Left ventricle myocardium inferior (tissue), 1 donor: ENCODE measurements around the gene STRBP. TPM values are rescaled to one million over a fixed set of nuclear protein-coding genes. Genes with fewer than 3 reads are reported as not detected.

ENCODE experiments used
- DNase-seq: peaks from one replicate; pipeline ENCODE4 v3.0.0-alpha.2; 2020
- H3K27ac ChIP-seq: fragments of 200-600 bp; replicated peaks from 2 replicates; pipeline ENCODE4 v1.8.0; 2021
- H3K27me3 ChIP-seq: fragments of 200-600 bp; 2 replicates; pipeline ENCODE4 v1.8.0; 2021; ENCODE audit warnings: low read depth
- H3K36me3 ChIP-seq: fragments of 200-600 bp; 2 replicates; pipeline ENCODE4 v1.8.0; 2021
- H3K4me1 ChIP-seq: fragments of 200-600 bp; 2 replicates; pipeline ENCODE4 v1.8.0; 2021
- H3K4me3 ChIP-seq: fragments of 200-600 bp; 2 replicates; pipeline ENCODE4 v1.8.0; 2021; ENCODE audit warnings: mild to moderate bottlenecking, moderate library complexity
- H3K9me3 ChIP-seq: fragments of 200-600 bp; replicated peaks from 2 replicates; pipeline ENCODE4 v1.8.0; 2021
- CTCF ChIP-seq: fragments of 200-600 bp; IDR thresholded peaks from 2 replicates; pipeline ENCODE4 v1.8.0; 2021; ENCODE audit warnings: antibody characterized with exemption, mild to moderate bottlenecking, borderline replicate concordance
- intact Hi-C: fragments of 100-400 bp; cut with micrococcal nuclease; formaldehyde crosslinking; loops from one replicate; pipeline ENCODE4 v1.11.0; 2022
- total RNA-seq: library from RNA; stranded (reverse); fragmentation: NEBNext Ultra II Directional; extraction: Animal tissue kit (Norgen Biotek cat#: 25700); gene quantifications from one replicate; pipeline ENCODE4 v1.2.1, GENCODE V29; 2021
- donor health status: DM: no; HTN: yes; CAD: no; lungs with severe emphysema.

The STRBP gene
- total RNA-seq, 1 donor from 2014 or later: 26.4 TPM

- intact Hi-C loops: no loop called here
- no peak for TF ChIP-seq CTCF
- no peaks in the 10 kb centered on the region for H3K27me3 ChIP-seq
Observed at GRCh38 chr9:123165813-123166212, 102.6 kb downstream of the STRBP start.

GRCh38 chr9:123164285-123164684, 104.1 kb downstream of the STRBP start:
- Histone ChIP-seq H3K4me3 (no peak overlapping the region), H3K36me3 (no peaks in the 10 kb centered on the region), H3K27me3 (no peaks in the 10 kb centered on the region), H3K4me1 (no peaks in the 10 kb centered on the region), H3K9me3 (no peaks in the 10 kb centered on the region), H3K27ac (no peak overlapping the region)
- DNase-seq: no peak
- no peak for TF ChIP-seq CTCF
- intact Hi-C loops: no loop called here

More at GRCh38 chr9:123165813-123166212, 102.6 kb downstream of the STRBP start:
- Histone ChIP-seq H3K36me3 (no peaks in the 10 kb centered on the region), H3K9me3 (no peaks in the 10 kb centered on the region), H3K27ac (no peak overlapping the region), H3K4me1 (peaks cover 7% of the 10 kb centered on the region), H3K4me3 (no peak overlapping the region)
- DNase-seq: no peak

- H3K27ac ChIP-seq: peak overlapping the region; percentile 31
- DNase-seq: no peak
- no peaks in the 10 kb centered on the region for H3K9me3 ChIP-seq
- no peak for TF ChIP-seq CTCF
- H3K27me3 ChIP-seq: no peaks in the 10 kb centered on the region
- no peak overlapping the region for H3K4me3 ChIP-seq
- H3K36me3 ChIP-seq: peaks cover 3% of the 10 kb centered on the region
- no peaks in the 10 kb centered on the region for H3K4me1 ChIP-seq
- intact Hi-C loops: no loop called here
Observed at GRCh38 chr9:123162791-123163345, 105.5 kb downstream of the STRBP start.

GRCh38 chr9:123162360-123162759, 106.0 kb downstream of the STRBP start:
- no peak overlapping the region for H3K4me3 ChIP-seq
- peak overlapping the region; percentile 31 for H3K27ac ChIP-seq
- TF ChIP-seq CTCF: no peak
- DNase-seq: no peak
- no peaks in the 10 kb centered on the region for H3K9me3 ChIP-seq
- H3K36me3 ChIP-seq: peaks cover 8% of the 10 kb centered on the region
- no peaks in the 10 kb centered on the region for H3K4me1 ChIP-seq
- H3K27me3 ChIP-seq: no peaks in the 10 kb centered on the region
- intact Hi-C loops: no loop called here

GRCh38 chr9:123157221-123157620, 111.2 kb downstream of the STRBP start:
- H3K36me3 ChIP-seq: peaks cover 14% of the 10 kb centered on the region
- no peaks in the 10 kb centered on the region for H3K9me3 ChIP-seq
- H3K4me1 ChIP-seq: no peaks in the 10 kb centered on the region
- H3K27ac ChIP-seq: no peak overlapping the region
- TF ChIP-seq CTCF: no peak
- H3K4me3 ChIP-seq: no peak overlapping the region
- intact Hi-C loops: no loop called here
- no peak for DNase-seq
- H3K27me3 ChIP-seq: no peaks in the 10 kb centered on the region
